ENCODE results near the gene CPSF4.

The CPSF4 gene

GRCh38 chr7:99403764-99404163, 35.0 kb upstream of the CPSF4 start:
- Histone ChIP-seq H3K27ac (ENCODE audit: extremely low read depth, low read depth, low read length) (no peak overlapping the region), H3K4me1 (ENCODE audit: control insufficient read depth, insufficient read depth, low read length) (peaks cover 2% of the 10 kb centered on the region; the same call in 1 of the 2 replicates), H3K9me3 (ENCODE audit: control insufficient read depth, insufficient read depth, low read depth, low read length) (no peaks in the 10 kb centered on the region), H3K36me3 (ENCODE audit: control insufficient read depth in 2 of 2, insufficient read depth in 1 of 2, low read length in 2 of 2) (peaks cover 20 to 62% of the 10 kb centered on the region in 2 experiments; a peak in 2 of 3 replicates), H3K4me3 (ENCODE audit: low read depth, low read length) (no peak overlapping the region)
- ChIA-PET POLR2A (interaction anchor here (0.6 kb wide), 1 partner anchor 256 kb away, joined by 3 read pairs; no protein-coding TSS in a partner anchor), CTCF (interaction anchor here (0.6 kb wide), 1 partner anchor 862 kb away, joined by 4 read pairs; no protein-coding TSS in a partner anchor)
- TF ChIP-seq ZIC2 (tag by site-specific recombination; IDR thresholded peaks at IDR 0.05): no peak
- TF ChIP-seq ZNF704 (tag by site-specific recombination; IDR thresholded peaks at IDR 0.05): no peak
- TF ChIP-seq ZFHX2 (tag by site-specific recombination; conservative IDR thresholded peaks at IDR 0.05): peak; percentile 83
- no peak for TF ChIP-seq ZBTB7A (tag by site-specific recombination; IDR thresholded peaks at IDR 0.05; ENCODE audit: low read depth)
- TF ChIP-seq HOXC10 (CRISPR knock-in tag; IDR thresholded peaks at IDR 0.05): no peak
- TF ChIP-seq ZNF785 (tag by site-specific recombination; IDR thresholded peaks at IDR 0.05): no peak
- no peak for TF ChIP-seq MZF1 (tag by site-specific recombination; IDR thresholded peaks at IDR 0.05; ENCODE audit: borderline replicate concordance)
- TF ChIP-seq ZBTB17 (tag by site-specific recombination; IDR thresholded peaks at IDR 0.05): no peak
- peak; percentile 88 for TF ChIP-seq EGR2 (tag by site-specific recombination; IDR thresholded peaks at IDR 0.05; ENCODE audit: low read depth)

GRCh38 chr7:99404235-99404976, 34.3 kb upstream of the CPSF4 start:
- Histone ChIP-seq H3K4me1 (ENCODE audit: control insufficient read depth, insufficient read depth, low read length) (peaks cover 2% of the 10 kb centered on the region; the same call in 1 of the 2 replicates), H3K27ac (ENCODE audit: extremely low read depth, low read depth, low read length) (no peak overlapping the region), H3K9me3 (ENCODE audit: control insufficient read depth, insufficient read depth, low read depth, low read length) (no peaks in the 10 kb centered on the region), H3K4me3 (ENCODE audit: low read depth, low read length) (no peak overlapping the region), H3K36me3 (ENCODE audit: control insufficient read depth in 2 of 2, insufficient read depth in 1 of 2, low read length in 2 of 2) (peaks cover 20 to 55% of the 10 kb centered on the region in 2 experiments; a peak in 2 of 3 replicates)
- ChIA-PET POLR2A (interaction anchor here (0.6 kb wide), 1 partner anchor 257 kb away, joined by 3 read pairs; no protein-coding TSS in a partner anchor), CTCF (interaction anchor here (0.6 kb wide), 1 partner anchor 862 kb away, joined by 4 read pairs; no protein-coding TSS in a partner anchor)
- TF ChIP-seq PRDM10 (tag by site-specific recombination; IDR thresholded peaks at IDR 0.05) (0 out of 2 replicates have a peak, but pooled peaks have one; percentile 41), GLIS1 (tag by site-specific recombination; IDR thresholded peaks at IDR 0.05) (peak; percentile 53; the same call in 1 of the 2 replicates), ZNF211 (tag by site-specific recombination; IDR thresholded peaks at IDR 0.05; ENCODE audit: low read depth) (no peak)

GRCh38 chr7:99404977-99405320, 33.8 kb upstream of the CPSF4 start:
- CTCF ChIA-PET: interaction anchor here (1.5 kb wide), 1 partner anchor 11 kb away, joined by 3 read pairs; no protein-coding TSS in a partner anchor
- no peak overlapping the region for H3K4me3 ChIP-seq (ENCODE audit: low read depth, low read length)
- H3K9me3 ChIP-seq (ENCODE audit: control insufficient read depth, insufficient read depth, low read depth, low read length): no peaks in the 10 kb centered on the region
- TF ChIP-seq ZBTB26 (tag by site-specific recombination; optimal IDR thresholded peaks at IDR 0.05) (peak; percentile 1), BCL11B (tag by site-specific recombination; IDR thresholded peaks at IDR 0.05; ENCODE audit: low read depth) (no peak)
- peaks cover 20 to 51% of the 10 kb centered on the region in 2 experiments; a peak in 2 of 3 replicates for H3K36me3 ChIP-seq (ENCODE audit: control insufficient read depth in 2 of 2, insufficient read depth in 1 of 2, low read length in 2 of 2)
- H3K4me1 ChIP-seq (ENCODE audit: control insufficient read depth, insufficient read depth, low read length): peaks cover 2% of the 10 kb centered on the region; the same call in 1 of the 2 replicates
- no peak overlapping the region for H3K27ac ChIP-seq (ENCODE audit: extremely low read depth, low read depth, low read length)
- POLR2A ChIA-PET: interaction anchor here (0.7 kb wide), 1 partner anchor 19 kb away, joined by 3 read pairs; no protein-coding TSS in a partner anchor
